Gastrocnemius medialis (tissue), 4 donors: Measurements from ENCODE around the gene KRT73.

Experiments used
- CTCF ChIP-seq, 5 experiments: fragments of 450-650 bp in 3 of 5; fragments of 200-600 bp in 2 of 5; sonication (generic) in 2 of 5; IDR thresholded peaks in 4 of 5; conservative IDR thresholded peaks in 1 of 5; 1 replicate in 4 of 5; 2 replicates in 1 of 5; pipeline ENCODE4 v1.5.1; 2016 to 2019; ENCODE audit warnings: antibody characterized with exemption in 5 of 5, mild to moderate bottlenecking in 3 of 5, moderate library complexity in 3 of 5
- POLR2A ChIP-seq, 2 donors: fragments of 450-650 bp; IDR thresholded peaks; one replicate each; pipeline ENCODE4 v1.6.1; 2017; ENCODE audit warnings: antibody characterized with exemption in 2 of 2, mild to moderate bottlenecking in 2 of 2, moderate library complexity in 2 of 2

DNA sequence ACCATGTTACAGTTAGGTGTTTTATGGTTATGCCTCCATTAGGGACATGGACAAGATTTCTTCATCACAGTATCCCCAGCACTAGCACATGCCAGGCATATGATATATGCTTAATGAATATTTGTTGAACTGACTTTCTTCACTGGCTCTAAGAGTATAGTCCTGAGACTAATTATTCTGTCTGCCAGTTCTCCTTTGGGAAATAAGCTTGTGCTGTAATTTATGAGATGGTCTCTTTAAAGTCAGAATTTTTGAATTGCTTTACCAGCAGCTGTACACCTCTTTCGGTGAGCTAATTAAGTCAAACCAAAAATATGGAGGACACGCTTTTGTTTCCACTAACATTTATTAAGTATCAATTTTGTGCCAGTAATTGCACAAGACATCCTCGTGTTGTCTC lies 12.3 kb downstream of the KRT73 start:
- TF ChIP-seq CTCF (IDR thresholded peaks at IDR 0.05 in 4 of 5, conservative IDR thresholded peaks at IDR 0.05 in 1 of 5) (no peak), POLR2A (IDR thresholded peaks at IDR 0.05) (no peak)
